ENCODE results near the gene RERG. TPM values are rescaled to one million over a fixed set of nuclear protein-coding genes. Genes with fewer than 3 reads are reported as not detected.
"Not testable (repeated sequence)": the region's sequence is repeated elsewhere in the genome, so short reads cannot be mapped to it uniquely, and the experiment has no call there.

Gene RERG
- total RNA-seq, 1 donor, result not detected

DNA sequence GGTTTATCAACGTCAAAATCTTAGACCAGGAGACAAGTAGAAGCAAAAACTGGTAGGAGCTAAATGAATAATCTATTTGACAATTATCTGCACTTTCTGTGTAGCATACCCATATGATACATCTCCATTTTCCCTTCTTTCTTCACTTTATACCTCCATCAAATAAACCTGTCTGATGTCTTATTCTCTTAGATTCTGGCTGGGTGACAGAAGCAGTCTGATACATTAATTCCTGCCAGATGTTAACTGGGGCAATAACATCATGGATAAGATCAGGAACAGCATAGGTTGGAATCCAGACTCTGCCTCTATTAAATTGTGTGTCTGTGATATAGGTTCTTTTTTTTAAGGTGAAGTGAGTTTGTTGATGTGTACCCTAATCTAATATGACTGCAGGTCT, 11.7 kb upstream of the RERG start:
- DNase-seq (ENCODE audit: low read depth), result no peak
- H3K4me3 ChIP-seq (ENCODE audit: low read depth, low read length), result no peak overlapping the region
- TF ChIP-seq, protein P1, sequence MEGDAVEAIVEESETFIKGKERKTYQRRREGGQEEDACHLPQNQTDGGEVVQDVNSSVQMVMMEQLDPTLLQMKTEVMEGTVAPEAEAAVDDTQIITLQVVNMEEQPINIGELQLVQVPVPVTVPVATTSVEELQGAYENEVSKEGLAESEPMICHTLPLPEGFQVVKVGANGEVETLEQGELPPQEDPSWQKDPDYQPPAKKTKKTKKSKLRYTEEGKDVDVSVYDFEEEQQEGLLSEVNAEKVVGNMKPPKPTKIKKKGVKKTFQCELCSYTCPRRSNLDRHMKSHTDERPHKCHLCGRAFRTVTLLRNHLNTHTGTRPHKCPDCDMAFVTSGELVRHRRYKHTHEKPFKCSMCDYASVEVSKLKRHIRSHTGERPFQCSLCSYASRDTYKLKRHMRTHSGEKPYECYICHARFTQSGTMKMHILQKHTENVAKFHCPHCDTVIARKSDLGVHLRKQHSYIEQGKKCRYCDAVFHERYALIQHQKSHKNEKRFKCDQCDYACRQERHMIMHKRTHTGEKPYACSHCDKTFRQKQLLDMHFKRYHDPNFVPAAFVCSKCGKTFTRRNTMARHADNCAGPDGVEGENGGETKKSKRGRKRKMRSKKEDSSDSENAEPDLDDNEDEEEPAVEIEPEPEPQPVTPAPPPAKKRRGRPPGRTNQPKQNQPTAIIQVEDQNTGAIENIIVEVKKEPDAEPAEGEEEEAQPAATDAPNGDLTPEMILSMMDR (IDR thresholded peaks at IDR 0.05; ENCODE audit: insufficient read depth, low read length), result no peak

DNA sequence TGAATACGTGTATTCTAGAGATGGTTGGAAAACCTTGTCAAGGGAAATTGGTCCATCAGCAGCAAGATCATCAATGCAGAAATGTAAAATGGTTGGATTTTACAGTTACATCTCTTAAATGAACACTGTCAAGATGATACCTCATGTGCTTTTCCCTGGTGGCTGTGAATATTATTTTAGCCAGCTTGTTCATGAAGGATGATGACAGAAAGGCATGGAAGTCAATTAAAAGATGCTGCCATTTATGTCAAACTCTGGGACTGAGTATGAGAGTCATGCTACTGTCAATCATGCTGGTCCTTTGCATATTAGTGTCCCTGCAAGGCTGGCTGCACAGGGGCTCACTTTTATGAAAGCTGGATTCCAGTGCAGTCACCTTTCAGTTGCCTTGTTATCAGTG, 10.3 kb upstream of the RERG start:
- TF ChIP-seq, protein P1 (IDR thresholded peaks at IDR 0.05; ENCODE audit: insufficient read depth, low read length), result no peak
- no peak for DNase-seq (ENCODE audit: low read depth)
- H3K4me3 ChIP-seq (ENCODE audit: low read depth, low read length), result no peak overlapping the region

DNA sequence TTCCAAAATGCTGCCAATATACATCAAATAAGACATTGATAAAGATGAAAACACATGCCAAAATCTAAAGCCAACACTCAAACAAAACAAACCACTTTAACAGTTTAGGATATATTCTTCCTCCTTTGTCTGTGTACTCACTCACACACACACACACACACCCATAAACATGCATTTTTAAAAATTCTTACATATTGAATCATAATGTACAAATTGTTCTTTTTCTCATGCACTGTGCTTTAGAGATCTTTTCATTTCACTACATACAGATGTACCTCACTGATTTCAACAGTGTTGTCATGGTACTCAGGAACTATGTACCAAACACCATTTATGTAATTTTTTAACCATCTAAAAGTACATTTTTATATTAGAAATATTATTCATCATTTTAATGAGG, 9.5 kb upstream of the RERG start:
- H3K4me3 ChIP-seq (ENCODE audit: low read depth, low read length), result no peak overlapping the region
- TF ChIP-seq, protein P1 (IDR thresholded peaks at IDR 0.05; ENCODE audit: insufficient read depth, low read length), result no peak
- no peak for DNase-seq (ENCODE audit: low read depth)

DNA sequence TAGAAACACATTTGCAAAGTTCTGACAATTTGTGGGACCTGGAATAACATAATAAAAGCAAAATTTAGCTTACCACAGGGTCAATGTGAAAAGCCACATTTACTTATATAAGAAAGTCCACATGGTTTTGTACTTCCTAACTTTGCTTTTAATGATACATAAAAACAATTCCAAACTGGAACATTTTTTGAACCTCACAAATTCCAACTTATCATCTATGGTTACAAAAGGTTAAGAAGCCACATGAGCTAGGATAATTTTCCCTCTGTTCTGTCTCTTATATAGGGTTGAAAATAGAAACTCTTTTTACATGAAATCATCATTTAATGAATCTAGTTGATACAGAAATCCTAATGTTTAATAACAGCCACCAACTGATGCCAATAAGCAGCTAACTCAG, 8.9 kb upstream of the RERG start:
- TF ChIP-seq, protein P1 (IDR thresholded peaks at IDR 0.05; ENCODE audit: insufficient read depth, low read length), result no peak
- DNase-seq (ENCODE audit: low read depth), result no peak
- H3K4me3 ChIP-seq (ENCODE audit: low read depth, low read length), result no peak overlapping the region

DNA sequence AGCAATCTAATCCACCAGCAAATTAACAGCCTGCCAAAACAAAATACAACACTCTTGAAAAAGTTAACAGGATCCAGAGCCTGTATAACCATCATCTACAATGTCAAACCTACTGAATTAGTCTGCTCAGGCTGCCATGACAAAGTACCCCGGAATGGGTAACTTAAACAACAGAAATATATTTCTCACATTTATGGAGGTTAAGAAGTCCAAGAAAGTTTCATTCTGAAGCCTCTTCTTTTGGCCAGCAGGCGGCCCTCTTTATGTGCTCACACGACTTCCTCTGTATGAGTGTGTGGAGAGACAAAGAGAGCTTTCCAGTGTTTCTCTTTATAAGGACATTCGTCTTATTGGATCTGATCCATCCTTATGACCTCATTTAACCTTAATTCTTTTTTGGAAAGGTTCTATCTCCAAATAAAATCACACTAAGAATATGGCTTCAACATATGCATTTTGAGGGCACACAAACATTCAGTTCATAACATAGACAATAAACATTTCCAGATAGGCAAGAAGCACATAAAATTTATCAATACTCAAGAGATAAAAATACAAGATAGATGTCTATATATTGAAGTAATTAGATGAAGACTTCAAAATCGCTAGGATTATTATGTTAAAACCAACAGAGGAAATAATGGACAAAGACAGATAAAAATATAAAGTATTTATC, 5.9 kb upstream of the RERG start:
- peak; percentile 64 for DNase-seq (ENCODE audit: low read depth)
- no peak overlapping the region for H3K4me3 ChIP-seq (ENCODE audit: low read depth, low read length)
- TF ChIP-seq, protein P1 (IDR thresholded peaks at IDR 0.05; ENCODE audit: insufficient read depth, low read length), result peak; percentile 79

DNA sequence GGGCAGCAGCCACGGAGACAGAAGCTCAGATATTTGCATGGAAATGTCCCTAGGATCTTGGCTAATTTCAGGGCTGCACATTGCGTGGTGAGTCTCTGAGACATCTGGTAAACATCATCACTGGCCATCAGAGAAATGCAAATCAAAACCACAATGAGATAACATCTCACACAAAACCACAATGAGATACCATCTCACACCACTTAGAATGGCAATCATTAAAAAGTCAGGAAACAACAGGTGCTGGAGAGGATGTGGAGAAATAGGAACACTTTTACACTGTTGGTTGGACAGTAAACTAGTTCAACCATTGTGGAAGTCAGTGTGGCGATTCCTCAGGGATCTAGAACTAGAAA, 4.6 kb upstream of the RERG start:
- DNase-seq (ENCODE audit: low read depth), result not testable (repeated sequence)

DNA sequence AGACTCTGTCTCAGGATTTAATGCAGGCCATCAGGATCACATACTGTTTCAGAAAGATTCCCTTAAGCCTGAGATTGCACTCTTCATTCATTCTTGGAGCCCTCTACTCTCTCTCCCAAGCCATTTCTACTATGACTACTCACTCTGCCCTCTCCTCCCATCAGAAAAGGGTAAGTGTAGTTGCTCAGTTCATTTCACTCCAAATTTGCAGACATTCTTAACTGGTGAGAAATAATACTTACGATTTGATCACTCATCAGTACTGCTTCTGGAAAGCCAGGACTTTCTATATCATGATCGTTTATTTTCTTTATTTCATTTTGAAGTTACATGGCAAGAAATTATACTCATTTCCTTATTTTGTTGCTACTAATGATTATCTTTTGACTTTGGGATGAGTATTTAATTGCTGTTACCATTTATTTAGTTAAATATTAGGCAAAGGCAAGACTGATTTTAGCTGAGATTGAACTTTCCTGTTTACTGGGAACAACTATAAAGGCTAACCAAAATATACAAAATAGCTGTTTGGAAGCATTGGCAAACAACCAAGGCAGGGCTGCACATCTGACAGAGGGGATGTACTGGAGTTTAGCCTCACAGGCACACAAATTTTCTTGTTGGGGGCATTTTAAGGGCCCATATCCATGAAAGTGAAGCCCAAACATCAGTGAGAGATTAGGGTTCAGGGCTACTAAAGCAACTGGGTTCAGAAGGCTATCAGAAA, 4.1 kb upstream of the RERG start:
- no peak for DNase-seq (ENCODE audit: low read depth)
- TF ChIP-seq, protein P1 (IDR thresholded peaks at IDR 0.05; ENCODE audit: insufficient read depth, low read length), result no peak
- no peak overlapping the region for H3K4me3 ChIP-seq (ENCODE audit: low read depth, low read length)

More for the DNA sequence above, 4.6 kb upstream of the RERG start:
- not testable (repeated sequence) for H3K4me3 ChIP-seq (ENCODE audit: low read depth, low read length)

Measured in fibroblast of the aortic adventitia (primary cell).